Measurements from ENCODE around the gene GREB1L. TPM values are rescaled to one million over a fixed set of nuclear protein-coding genes. Genes with fewer than 3 reads are reported as not detected.
"Not testable (repeated sequence)": the region's sequence is repeated elsewhere in the genome, so short reads cannot be mapped to it uniquely, and the experiment has no call there.

GREB1L gene
- total and polyA plus RNA-seq, 2 donors (not counting 3 experiments of a cell fraction or from before 2014, with no cell fraction given) = 0.22 to 0.41 TPM

GRCh38 chr18:21369146-21369545 is 127.1 kb downstream of the GREB1L start:
- intact Hi-C loops (cut with micrococcal nuclease) = no loop called here
- H3K9me1 ChIP-seq (replicated peaks; ENCODE audit: control insufficient read depth, extremely low read depth, insufficient read depth, low read length) = no peaks in the 10 kb centered on the region
- no peaks in the 10 kb centered on the region for H3K79me2 ChIP-seq (ENCODE audit: control insufficient read depth, insufficient read depth, low read length)
- DNase-seq (ENCODE audit: low read depth, low spot score) (no peak), FAIRE-seq (no peak)
- H4K20me1 ChIP-seq (replicated peaks; ENCODE audit: control insufficient read depth, extremely low read depth, insufficient read depth, low read length) = no peaks in the 10 kb centered on the region
- TF ChIP-seq POLR2A (IDR thresholded peaks at IDR 0.05; ENCODE audit: low read depth, low read length) (no peak), FOS (IDR thresholded peaks at IDR 0.05; ENCODE audit: borderline replicate concordance, insufficient read depth, low read length) (no peak), MYC (IDR thresholded peaks at IDR 0.05; ENCODE audit: low read depth, low read length) (no peak), EZH2 (IDR thresholded peaks at IDR 0.05; ENCODE audit: borderline replicate concordance, low read depth, low read length, severe bottlenecking) (no peak), MAX (IDR thresholded peaks at IDR 0.05; ENCODE audit: insufficient read depth, insufficient read length) (no peak), GATA2 (IDR thresholded peaks at IDR 0.05; ENCODE audit: insufficient read depth, insufficient read length, low read depth, low read length) (no peak), JUN (IDR thresholded peaks at IDR 0.05; ENCODE audit: borderline replicate concordance, insufficient read depth, insufficient read length, low read depth) (no peak), CTCF (IDR thresholded peaks at IDR 0.05; ENCODE audit: extremely low read depth in 1 of 2, insufficient read depth in 1 of 2, low read depth in 1 of 2, low read length in 2 of 2) (no peak), POLR2AphosphoS5 (IDR thresholded peaks at IDR 0.05; ENCODE audit: insufficient read depth, low read depth, low read length) (no peak)
- no peak overlapping the region for H3K27ac ChIP-seq (ENCODE audit: insufficient read depth, low read depth, low read length)
- no peaks in the 10 kb centered on the region for H3K9me3 ChIP-seq (replicated peaks; ENCODE audit: control insufficient read depth, insufficient read depth, low read length)
- H2AFZ ChIP-seq (ENCODE audit: low read depth, low read length) = no peak overlapping the region
- no peaks in the 10 kb centered on the region for H3K36me3 ChIP-seq (ENCODE audit: control insufficient read depth in 2 of 2, extremely low read depth in 1 of 2, insufficient read depth in 2 of 2, low read length in 2 of 2)
- ChIA-PET POLR2A (no interaction called here), CTCF (no interaction called here)
- no TSS peak for BruUV-seq (replicated peaks)
- no peak overlapping the region for H3K4me2 ChIP-seq (ENCODE audit: insufficient read depth, low read length)
- no peak overlapping the region for H3K9ac ChIP-seq (replicated peaks; ENCODE audit: extremely low read depth, insufficient read depth, low read length)
- dilution Hi-C loops (cut with MboI; ENCODE audit: extremely low pct_ligation_motif_present, low sequenced_read_pairs) = no loop called here
- H3K4me3 ChIP-seq (replicated peaks in 1 of 3; ENCODE audit: insufficient read depth in 1 of 3, low read depth in 1 of 3, low read length in 3 of 3) = no peak overlapping the region
- no peaks in the 10 kb centered on the region for H3K4me1 ChIP-seq (ENCODE audit: control insufficient read depth, extremely low read depth, insufficient read depth, low read length)
- no peaks in the 10 kb centered on the region for H3K27me3 ChIP-seq (ENCODE audit: control insufficient read depth in 2 of 2, insufficient read depth in 2 of 2, low read length in 2 of 2)

- H3K79me2 ChIP-seq (ENCODE audit: control insufficient read depth, insufficient read depth, low read length); FAIRE-seq; H3K9me1 ChIP-seq (replicated peaks; ENCODE audit: control insufficient read depth, extremely low read depth, insufficient read depth, low read length); H3K27me3 ChIP-seq (ENCODE audit: control insufficient read depth in 2 of 2, insufficient read depth in 2 of 2, low read length in 2 of 2); POLR2A ChIA-PET; H3K4me2 ChIP-seq (ENCODE audit: insufficient read depth, low read length); H4K20me1 ChIP-seq (replicated peaks; ENCODE audit: control insufficient read depth, extremely low read depth, insufficient read depth, low read length); H3K36me3 ChIP-seq (ENCODE audit: control insufficient read depth in 2 of 2, extremely low read depth in 1 of 2, insufficient read depth in 2 of 2, low read length in 2 of 2); CTCF ChIA-PET; dilution Hi-C loops (cut with MboI; ENCODE audit: extremely low pct_ligation_motif_present, low sequenced_read_pairs); H3K4me3 ChIP-seq (replicated peaks in 1 of 3; ENCODE audit: insufficient read depth in 1 of 3, low read depth in 1 of 3, low read length in 3 of 3); intact Hi-C loops (cut with micrococcal nuclease); DNase-seq (ENCODE audit: low read depth, low spot score); H2AFZ ChIP-seq (ENCODE audit: low read depth, low read length); H3K9ac ChIP-seq (replicated peaks; ENCODE audit: extremely low read depth, insufficient read depth, low read length); H3K9me3 ChIP-seq (replicated peaks; ENCODE audit: control insufficient read depth, insufficient read depth, low read length); BruUV-seq (replicated peaks); H3K27ac ChIP-seq (ENCODE audit: insufficient read depth, low read depth, low read length); H3K4me1 ChIP-seq (ENCODE audit: control insufficient read depth, extremely low read depth, insufficient read depth, low read length): not testable (repeated sequence)
Measured at GRCh38 chr18:21369597-21369996, 127.6 kb downstream of the GREB1L start.
